ENCODE data around the gene TERC. TPM values are rescaled to one million over a fixed set of nuclear protein-coding genes. Genes with fewer than 3 reads are reported as not detected.
"Not testable (repeated sequence)": the region's sequence is repeated elsewhere in the genome, so short reads cannot be mapped to it uniquely, and the experiment has no call there.

Gene TERC
- polyA plus RNA-seq, 2 of the 4 experiments (the other 2 are of a cell fraction): 0.25 to 2.2 TPM

DNA sequence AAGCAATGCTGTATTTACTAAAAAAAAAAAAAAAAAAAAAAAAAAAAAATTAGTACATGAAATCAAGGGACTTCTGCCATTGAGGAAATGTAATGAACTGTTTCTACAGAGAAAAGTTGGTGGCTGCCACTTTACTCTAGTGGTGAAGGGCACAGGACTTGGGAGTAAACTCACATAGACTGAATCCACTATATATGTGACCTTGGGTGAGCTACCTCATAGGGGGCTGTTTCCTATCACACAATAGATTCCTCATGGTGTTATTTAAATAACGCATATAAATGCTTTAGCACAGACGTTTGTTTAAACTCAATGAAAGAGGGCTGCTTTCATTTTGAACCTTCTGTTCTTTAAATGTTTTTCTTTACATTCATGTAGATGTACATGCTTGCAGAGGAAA, 25.8 kb downstream of the TERC start:
- TF ChIP-seq POLR2A (IDR thresholded peaks at IDR 0.05; ENCODE audit: low read length) (no peak), HOXB13 (CRISPR knock-in tag; IDR thresholded peaks at IDR 0.05; ENCODE audit: low read depth) (no peak)
- H3K27ac ChIP-seq: no peak overlapping the region
- DNase-seq (ENCODE audit: low read depth in 1 of 2, low spot score in 1 of 2): no peak
- FAIRE-seq: no peak
- 39% methylated on average over 2 of the region's 2 CpGs for WGBS (ENCODE audit: missing lambda C conversion rate)
- POLR2A ChIA-PET: no interaction called here
- CTCF ChIA-PET: interaction anchor here (1.0 kb wide), 1 partner anchor 590 kb away, joined by 3 read pairs; no protein-coding TSS in a partner anchor
- H3K4me2 ChIP-seq: no peak overlapping the region
- no peaks in the 10 kb centered on the region for H3K4me1 ChIP-seq
- H3K4me3 ChIP-seq: no peak overlapping the region
- H3K9me3 ChIP-seq: peaks cover 7% of the 10 kb centered on the region; the same call in 2 of the 3 replicates
- ATAC-seq: no peak

- FAIRE-seq, H3K4me3 ChIP-seq: not testable (repeated sequence)
- CTCF ChIA-PET: interaction anchor here (0.6 to 3.1 kb wide), 2 partner anchors 11 to 14 kb away, joined by 3 to 13 read pairs; no protein-coding TSS in a partner anchor
Observed at GRCh38 chr3:169731857-169732256, 33.0 kb downstream of the TERC start.

DNA sequence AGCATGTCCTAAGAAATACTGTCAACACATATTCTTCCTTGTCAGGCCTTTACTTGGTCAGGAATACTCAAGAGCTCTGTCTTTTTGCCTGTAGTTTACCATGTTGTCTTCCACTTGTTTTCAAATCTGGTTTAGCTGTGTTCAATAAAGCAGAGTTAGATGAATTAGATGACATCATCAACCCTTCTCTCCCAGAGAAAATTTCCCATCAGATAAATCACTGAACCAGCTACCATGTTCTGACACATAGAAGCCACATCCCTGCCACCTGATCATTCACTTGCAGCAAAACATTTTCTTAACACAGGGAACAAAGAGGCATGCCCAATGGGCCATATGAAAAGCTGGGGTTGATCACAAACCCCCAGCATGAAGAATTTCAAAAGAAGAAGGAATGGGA, 42.1 kb downstream of the TERC start:
- FAIRE-seq: no peak
- H3K9me3 ChIP-seq: no peaks in the 10 kb centered on the region
- ATAC-seq: no peak
- no peak overlapping the region for H3K27ac ChIP-seq
- CTCF ChIA-PET: no interaction called here
- TF ChIP-seq EHMT2 (IDR thresholded peaks at IDR 0.05; ENCODE audit: low read depth): no peak
- no peak for TF ChIP-seq POLR2AphosphoS2 (conservative IDR thresholded peaks at IDR 0.05; ENCODE audit: low read length)
- no peak for TF ChIP-seq SMC3 (IDR thresholded peaks at IDR 0.05)
- TF ChIP-seq MYC (IDR thresholded peaks at IDR 0.05; ENCODE audit: borderline replicate concordance, low read length): no peak
- TF ChIP-seq, protein P1, sequence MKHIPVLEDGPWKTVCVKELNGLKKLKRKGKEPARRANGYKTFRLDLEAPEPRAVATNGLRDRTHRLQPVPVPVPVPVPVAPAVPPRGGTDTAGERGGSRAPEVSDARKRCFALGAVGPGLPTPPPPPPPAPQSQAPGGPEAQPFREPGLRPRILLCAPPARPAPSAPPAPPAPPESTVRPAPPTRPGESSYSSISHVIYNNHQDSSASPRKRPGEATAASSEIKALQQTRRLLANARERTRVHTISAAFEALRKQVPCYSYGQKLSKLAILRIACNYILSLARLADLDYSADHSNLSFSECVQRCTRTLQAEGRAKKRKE (CRISPR knock-in tag; IDR thresholded peaks at IDR 0.05; ENCODE audit: low read depth): no peak
- TF ChIP-seq HES2 (IDR thresholded peaks at IDR 0.05): no peak
- TF ChIP-seq ZNF302 (CRISPR knock-in tag; IDR thresholded peaks at IDR 0.05): no peak
- TF ChIP-seq GATA3 (IDR thresholded peaks at IDR 0.05; ENCODE audit: borderline replicate concordance): no peak
- TF ChIP-seq POLR2A (IDR thresholded peaks at IDR 0.05; ENCODE audit: low read length): no peak
- TF ChIP-seq JUNB (IDR thresholded peaks at IDR 0.05): no peak
- TF ChIP-seq SREBF2 (IDR thresholded peaks at IDR 0.05): no peak
- no peaks in the 10 kb centered on the region for H3K4me1 ChIP-seq
- no peak for DNase-seq (ENCODE audit: low read depth in 1 of 2, low spot score in 1 of 2)
- POLR2A ChIA-PET: no interaction called here
- H3K4me3 ChIP-seq: no peak overlapping the region
- H3K4me2 ChIP-seq: no peak overlapping the region

More at GRCh38 chr3:169731857-169732256, 33.0 kb downstream of the TERC start:
- H3K4me2 ChIP-seq; DNase-seq (ENCODE audit: low read depth in 1 of 2, low spot score in 1 of 2); POLR2A ChIA-PET; H3K4me1 ChIP-seq; ATAC-seq; H3K9me3 ChIP-seq; H3K27ac ChIP-seq: not testable (repeated sequence)

GRCh38 chr3:169718415-169718814, 46.4 kb downstream of the TERC start:
- 15% methylated on average over 3 of the region's 4 CpGs for WGBS (ENCODE audit: missing lambda C conversion rate)
- FAIRE-seq; DNase-seq (ENCODE audit: low read depth in 1 of 2, low spot score in 1 of 2); H3K9me3 ChIP-seq; CTCF ChIA-PET; H3K4me3 ChIP-seq; H3K27ac ChIP-seq; ATAC-seq; H3K4me2 ChIP-seq; H3K4me1 ChIP-seq; POLR2A ChIA-PET: not testable (repeated sequence)

Small RNAs within 50 kb of the gene (small RNA-seq; reads per million reads assigned to genes)
- gene RNU6-637P: 0 to 9.5 (median 3.1) reads per million in 6 experiments

Other genes starting within 250 kb of the TERC start
- gene MECOM, start 101.3 kb downstream of the TERC start, polyA plus RNA-seq (2011; rRNA removed): 0.24 and 0.27 TPM in 2 replicates
- gene MECOM, start 101.3 kb downstream of the TERC start, polyA plus RNA-seq (2017; fragmentation: RNase III; extraction: RNeasy Plus Mini Kit Qiagen cat#74134 plus additional on column Dnase treatment): not detected in 3 replicates
- 1.8 and 2.3 TPM in 2 replicates for gene ACTRT3, start 4.5 kb upstream of the TERC start, polyA plus RNA-seq (2011; rRNA removed)
- 2.8 to 4.4 TPM (median 3.3 TPM) in 3 replicates for gene ACTRT3, start 4.5 kb upstream of the TERC start, polyA plus RNA-seq (2017; fragmentation: RNase III; extraction: RNeasy Plus Mini Kit Qiagen cat#74134 plus additional on column Dnase treatment)
- 29.6 and 31.6 TPM in 2 replicates for gene MYNN, start 8.3 kb upstream of the TERC start, polyA plus RNA-seq (2011; rRNA removed)
- gene MYNN, start 8.3 kb upstream of the TERC start, polyA plus RNA-seq (2017; fragmentation: RNase III; extraction: RNeasy Plus Mini Kit Qiagen cat#74134 plus additional on column Dnase treatment): 12.0 to 12.8 TPM (median 12.2 TPM) in 3 replicates
- not detected in 2 replicates for gene LRRIQ4, start 47.8 kb upstream of the TERC start, polyA plus RNA-seq (2011; rRNA removed)
- not detected in 3 replicates for gene LRRIQ4, start 47.8 kb upstream of the TERC start, polyA plus RNA-seq (2017; fragmentation: RNase III; extraction: RNeasy Plus Mini Kit Qiagen cat#74134 plus additional on column Dnase treatment)
- not detected in 2 replicates for gene LRRC34, start 47.8 kb upstream of the TERC start, polyA plus RNA-seq (2011; rRNA removed)
- gene LRRC34, start 47.8 kb upstream of the TERC start, polyA plus RNA-seq (2017; fragmentation: RNase III; extraction: RNeasy Plus Mini Kit Qiagen cat#74134 plus additional on column Dnase treatment): not detected in 3 replicates
- 0.27 and 0.37 TPM in 2 replicates for gene LRRC31, start 104.9 kb upstream of the TERC start, polyA plus RNA-seq (2011; rRNA removed)
- 0.04 TPM in 2 of 3 replicates, not detected in the other for gene LRRC31, start 104.9 kb upstream of the TERC start, polyA plus RNA-seq (2017; fragmentation: RNase III; extraction: RNeasy Plus Mini Kit Qiagen cat#74134 plus additional on column Dnase treatment)
- not detected in 2 replicates for gene SAMD7, start 146.5 kb upstream of the TERC start, polyA plus RNA-seq (2011; rRNA removed)
- not detected in 3 replicates for gene SAMD7, start 146.5 kb upstream of the TERC start, polyA plus RNA-seq (2017; fragmentation: RNase III; extraction: RNeasy Plus Mini Kit Qiagen cat#74134 plus additional on column Dnase treatment)
- gene SEC62, start 201.7 kb upstream of the TERC start, polyA plus RNA-seq (2011; rRNA removed): 84.5 and 88.1 TPM in 2 replicates
- 105 to 111 TPM (median 107 TPM) in 3 replicates for gene SEC62, start 201.7 kb upstream of the TERC start, polyA plus RNA-seq (2017; fragmentation: RNase III; extraction: RNeasy Plus Mini Kit Qiagen cat#74134 plus additional on column Dnase treatment)

Data from A549 (cell line).